T47D (cell line): Measurements from ENCODE around the gene ANKMY2.
"Not testable (repeated sequence)": the region's sequence is repeated elsewhere in the genome, so short reads cannot be mapped to it uniquely, and the experiment has no call there.

ENCODE experiments used
- DNase-seq, 2 experiments: peaks; one replicate each; pipeline versions ENCODE4 v3.0.0 to v3.0.0-alpha.2; 2011 to 2012; ENCODE audit warnings: low read depth in 1 of 2, low spot score in 1 of 2
- JUND ChIP-seq: IDR thresholded peaks from 2 replicates; pipeline ENCODE4 v1.6.1; 2012; ENCODE audit warnings: low read depth
- in situ Hi-C: cut with HindIII; loops from 2 replicates; pipeline ENCODE4 v1.10.0; 2016; ENCODE audit warnings: low sequenced_read_pairs, low pct_unique_long_range_greater_than_20kb

ANKMY2 gene

GRCh38 chr7:16599860-16600259, 45.7 kb downstream of the ANKMY2 start:
- DNase-seq: no peak
- no peak for TF ChIP-seq JUND
- in situ Hi-C loops: no loop called here

- in situ Hi-C loops: no loop called here
- DNase-seq: no peak
- no peak for TF ChIP-seq JUND
These were observed 47.5 kb downstream of the ANKMY2 start for GRCh38 chr7:16598015-16598414.

GRCh38 chr7:16595596-16595995, 50.0 kb downstream of the ANKMY2 start:
- in situ Hi-C loops, DNase-seq: not testable (repeated sequence)

GRCh38 chr7:16594676-16595075, 50.9 kb downstream of the ANKMY2 start:
- DNase-seq: peak in 1 of 2 experiments; percentile 9
- in situ Hi-C loops: no loop called here
- TF ChIP-seq JUND: no peak

GRCh38 chr7:16594061-16594460, 51.5 kb downstream of the ANKMY2 start:
- no peak for TF ChIP-seq JUND
- in situ Hi-C loops: no loop called here
- DNase-seq: no peak

- no peak for TF ChIP-seq JUND
- in situ Hi-C loops: no loop called here
- DNase-seq: no peak
These were observed 53.2 kb downstream of the ANKMY2 start for GRCh38 chr7:16592395-16592794.

GRCh38 chr7:16590424-16590823, 55.1 kb downstream of the ANKMY2 start:
- DNase-seq: no peak
- in situ Hi-C loops: no loop called here
- no peak for TF ChIP-seq JUND

- no peak for DNase-seq
These were observed 55.7 kb downstream of the ANKMY2 start for GRCh38 chr7:16589881-16590280.

GRCh38 chr7:16587790-16588189, 57.8 kb downstream of the ANKMY2 start:
- TF ChIP-seq JUND: no peak
- in situ Hi-C loops: no loop called here
- DNase-seq: peak in 1 of 2 experiments; percentile 63

More at GRCh38 chr7:16589881-16590280, 55.7 kb downstream of the ANKMY2 start:
- TF ChIP-seq JUND: no peak
- in situ Hi-C loops: no loop called here

- no peak for DNase-seq
- in situ Hi-C loops: no loop called here
- TF ChIP-seq JUND: no peak
These were observed 58.4 kb downstream of the ANKMY2 start for GRCh38 chr7:16587129-16587528.

GRCh38 chr7:16586081-16586874, 59.3 kb downstream of the ANKMY2 start:
- no peak for DNase-seq
- TF ChIP-seq JUND: no peak
- in situ Hi-C loops: no loop called here

- no peak for TF ChIP-seq JUND
- no peak for DNase-seq
- in situ Hi-C loops: no loop called here
These were observed 60.0 kb downstream of the ANKMY2 start for GRCh38 chr7:16585540-16585939.

- TF ChIP-seq JUND: no peak
- in situ Hi-C loops: no loop called here
- no peak for DNase-seq
These were observed 61.7 kb downstream of the ANKMY2 start for GRCh38 chr7:16583834-16584233.

GRCh38 chr7:16581286-16581685, 64.3 kb downstream of the ANKMY2 start:
- DNase-seq: no peak
- in situ Hi-C loops: no loop called here
- TF ChIP-seq JUND: no peak
